B cell (primary cell): Measurements from ENCODE around the gene NLRC5. TPM values are rescaled to one million over a fixed set of nuclear protein-coding genes. Genes with fewer than 3 reads are reported as not detected.

ENCODE experiments used
- ATAC-seq: fragments of 200-7000 bp; cut with Tn5 transposase; one replicate; pipeline ENCODE4 v1.10.0; 2021; ENCODE audit warnings: low read depth, mild to moderate bottlenecking, moderate number of reproducible peaks, moderate library complexity
- CTCF ChIA-PET: fragments of 350-600 bp; sonication (Branson Sonifier 250); formaldehyde crosslinking; loops from one replicate; lab custom pipeline; 2021; ENCODE audit warnings: antibody characterized with exemption, inconsistent platforms; lab: Charles Lee
- POLR2A ChIA-PET: fragments of 350-600 bp; sonication (Branson Sonifier 250); formaldehyde crosslinking; loops from one replicate; lab custom pipeline; 2021; ENCODE audit warnings: antibody characterized with exemption; lab: Charles Lee
- DNase-seq: peaks from one replicate; pipeline ENCODE4 v3.0.0; 2013
- H2AFZ ChIP-seq: 2 replicates; pipeline ENCODE4 v1.6.1; 2012; ENCODE audit warnings: mild to moderate bottlenecking, low read depth, low read length; ENCODE audit not compliant: insufficient read depth, poor library complexity, severe bottlenecking
- H3K27ac ChIP-seq, 2 donors: 1 replicate in 1 of 2; 2 replicates in 1 of 2; pipeline ENCODE4 v1.5.1; 2012 to 2013; ENCODE audit warnings: low read length in 2 of 2, mild to moderate bottlenecking in 2 of 2, moderate library complexity in 1 of 2
- H3K27me3 ChIP-seq, 4 experiments: fragments of 200-600 bp in 1 of 4; sonication (generic) in 1 of 4; replicated peaks in 1 of 4; 1 replicate in 2 of 4; 2 replicates in 2 of 4; pipeline versions ENCODE4 v1.6.1 to v1.7.0; 2013 to 2016; ENCODE audit warnings: low read length in 3 of 4, mild to moderate bottlenecking in 2 of 4, mixed read lengths in 1 of 4, moderate library complexity in 1 of 4; ENCODE audit not compliant: insufficient read depth in 4 of 4, control insufficient read depth in 3 of 4; ENCODE audit errors: control extremely low read depth in 1 of 4
- H3K36me3 ChIP-seq, 2 experiments: replicated peaks in 1 of 2; 1 replicate in 1 of 2; 2 replicates in 1 of 2; pipeline versions ENCODE4 v1.6.1 to v1.7.1; 2013; ENCODE audit warnings: low read length in 1 of 2; ENCODE audit not compliant: insufficient read depth in 2 of 2, control insufficient read depth in 1 of 2; ENCODE audit errors: control extremely low read depth in 1 of 2, extremely low read depth in 1 of 2
- H3K4me1 ChIP-seq, 2 donors: fragments of 200-600 bp in 1 of 2; sonication (generic) in 1 of 2; 1 replicate in 1 of 2; 2 replicates in 1 of 2; pipeline versions ENCODE4 v1.5.1 to v1.6.1; 2013 to 2017; ENCODE audit warnings: low read length in 2 of 2; ENCODE audit not compliant: control insufficient read depth in 2 of 2, insufficient read depth in 2 of 2
- H3K4me2 ChIP-seq: replicated peaks from 2 replicates; pipeline ENCODE3; 2012; ENCODE audit warnings: mild to moderate bottlenecking, low read depth, low read length; ENCODE audit not compliant: poor library complexity, severe bottlenecking
- H3K4me3 ChIP-seq, 5 experiments: fragments of 200-600 bp in 1 of 5; sonication (generic) in 1 of 5; 1 replicate in 3 of 5; 2 replicates in 2 of 5; pipeline versions ENCODE4 v1.5.1 to v1.7.0; 2011 to 2016; ENCODE audit warnings: low read length in 4 of 5, mild to moderate bottlenecking in 4 of 5, low read depth in 2 of 5, control low read depth in 1 of 5, moderate library complexity in 1 of 5; ENCODE audit not compliant: insufficient read depth in 1 of 5; ENCODE audit errors: control extremely low read depth in 1 of 5, extremely low read depth in 1 of 5
- H3K79me2 ChIP-seq: fragments of 200-600 bp; sonication (generic); one replicate; pipeline ENCODE4 v1.6.0; 2016; ENCODE audit warnings: low read length; ENCODE audit not compliant: control insufficient read depth, insufficient read depth
- H3K9ac ChIP-seq: fragments of 200-600 bp; sonication (generic); 2 replicates; pipeline ENCODE4 v1.6.1; 2017; ENCODE audit warnings: mild to moderate bottlenecking, low read length, moderate library complexity
- H3K9me3 ChIP-seq, 3 donors: one replicate each; pipeline versions ENCODE4 v1.6.1 to v1.7.1; 2013; ENCODE audit warnings: low read length in 2 of 3; ENCODE audit not compliant: control insufficient read depth in 2 of 3, insufficient read depth in 1 of 3; ENCODE audit errors: control extremely low read depth in 1 of 3
- H4K20me1 ChIP-seq: 2 replicates; pipeline ENCODE4 v1.6.0; 2012; ENCODE audit warnings: mild to moderate bottlenecking, low read length; ENCODE audit not compliant: insufficient read depth, control insufficient read depth, poor library complexity, severe bottlenecking
- H3K27ac Mint-ChIP-seq: one replicate; pipeline ENCODE4 v1.8.0; 2021; ENCODE audit warnings: mixed read lengths
- H3K27me3 Mint-ChIP-seq: one replicate; pipeline ENCODE4 v1.8.0; 2021; ENCODE audit warnings: mixed read lengths
- H3K4me1 Mint-ChIP-seq: one replicate; pipeline ENCODE4 v1.8.0; 2021; ENCODE audit warnings: mixed read lengths
- H3K4me3 Mint-ChIP-seq: one replicate; pipeline ENCODE4 v1.8.0; 2021; ENCODE audit warnings: mixed read lengths
- H3K9me3 Mint-ChIP-seq: one replicate; pipeline ENCODE4 v1.8.0; 2022; ENCODE audit warnings: mixed read lengths; ENCODE audit not compliant: insufficient read depth
- EZH2 ChIP-seq: IDR thresholded peaks from 2 replicates; pipeline ENCODE4 v1.6.1; 2012; ENCODE audit warnings: borderline replicate concordance, low read depth, mild to moderate bottlenecking, moderate library complexity, low read length; ENCODE audit not compliant: insufficient read depth, poor library complexity, severe bottlenecking
- WGBS: methylation state at CpG from one replicate; pipeline ENCODE4 v1.1.5; 2013; ENCODE audit warnings: missing lambda C conversion rate; ENCODE audit not compliant: insufficient coverage; 5-methylcytosine and 5-hydroxymethylcytosine counted together
- intact Hi-C: fragments of 100-400 bp; cut with micrococcal nuclease; formaldehyde crosslinking; loops from one replicate; pipeline ENCODE4 v1.10.0; 2022
- polyA plus RNA-seq: library from polyadenylated mRNA; depleted of rRNA; stranded (reverse); fragments of >200 nt; gene quantifications from 2 replicates; pipeline ENCODE4 v1.2.3, GENCODE V29; 2012
- total RNA-seq, 2 donors: library from RNA; stranded (reverse); fragments of 120-200 nt in 1 of 2; gene quantifications; 1 replicate in 1 of 2; 2 replicates in 1 of 2; pipeline versions ENCODE4 v1.2.3 to v1.2.4, GENCODE V29; 2013 to 2022
- TF ChIP-seq, protein P1 (sequence below): fragments of 200-600 bp; IDR thresholded peaks from one replicate; pipeline ENCODE4 v1.8.0; 2022; ENCODE audit warnings: antibody characterized with exemption, mild to moderate bottlenecking

The NLRC5 gene
- total and polyA plus RNA-seq, 2 donors (not counting 1 experiment from before 2014, with no cell fraction given): 349 to 510 TPM

DNA sequence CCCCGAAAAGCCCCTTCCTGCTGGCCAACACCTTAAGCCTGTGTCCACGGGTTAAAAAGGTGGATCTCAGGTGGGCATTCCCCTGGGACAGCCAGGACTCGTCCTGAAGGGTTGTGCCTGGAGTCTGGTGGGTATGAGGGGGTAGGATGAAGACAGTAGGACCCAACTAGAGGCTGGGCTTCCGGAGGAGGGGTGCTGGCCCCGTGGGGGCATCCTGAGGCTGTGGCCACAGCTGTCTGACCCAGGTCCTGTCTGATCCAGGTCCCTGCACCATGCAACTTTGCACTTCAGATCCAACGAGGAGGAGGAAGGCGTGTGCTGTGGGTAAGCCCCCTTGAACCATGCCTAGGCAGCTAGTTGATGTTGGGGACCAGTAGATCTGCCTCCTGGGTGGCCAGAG is 65.4 kb downstream of the NLRC5 start:
- H3K27ac ChIP-seq: no peak overlapping the region
- H3K27me3 Mint-ChIP-seq: no peaks in the 10 kb centered on the region
- no peak overlapping the region for H3K4me2 ChIP-seq
- H3K9me3 ChIP-seq: no peaks in the 10 kb centered on the region
- intact Hi-C loops: no loop called here
- no peak overlapping the region for H3K4me3 ChIP-seq
- H3K36me3 ChIP-seq: peaks cover 1 to 84% of the 10 kb centered on the region in 2 experiments
- TF ChIP-seq EZH2: no peak
- H3K9ac ChIP-seq: no peak overlapping the region
- ChIA-PET POLR2A (no interaction called here), CTCF (interaction anchor here (1.0 to 2.2 kb wide), 3 partner anchors 9 to 29 kb away, joined by 4 to 7 read pairs (median 5); no protein-coding TSS in a partner anchor)
- H3K27me3 ChIP-seq: no peaks in the 10 kb centered on the region
- H3K27ac Mint-ChIP-seq: no peak overlapping the region
- H2AFZ ChIP-seq: no peak overlapping the region
- H4K20me1 ChIP-seq: no peaks in the 10 kb centered on the region
- no peak overlapping the region for H3K4me3 Mint-ChIP-seq
- H3K4me1 Mint-ChIP-seq: peaks cover 3% of the 10 kb centered on the region
- WGBS: 82% methylated on average over 7 of the region's 7 CpGs
- H3K79me2 ChIP-seq: no peaks in the 10 kb centered on the region
- DNase-seq: no peak
- H3K4me1 ChIP-seq: no peaks in the 10 kb centered on the region
- H3K9me3 Mint-ChIP-seq: no peaks in the 10 kb centered on the region
- ATAC-seq: no peak

DNA sequence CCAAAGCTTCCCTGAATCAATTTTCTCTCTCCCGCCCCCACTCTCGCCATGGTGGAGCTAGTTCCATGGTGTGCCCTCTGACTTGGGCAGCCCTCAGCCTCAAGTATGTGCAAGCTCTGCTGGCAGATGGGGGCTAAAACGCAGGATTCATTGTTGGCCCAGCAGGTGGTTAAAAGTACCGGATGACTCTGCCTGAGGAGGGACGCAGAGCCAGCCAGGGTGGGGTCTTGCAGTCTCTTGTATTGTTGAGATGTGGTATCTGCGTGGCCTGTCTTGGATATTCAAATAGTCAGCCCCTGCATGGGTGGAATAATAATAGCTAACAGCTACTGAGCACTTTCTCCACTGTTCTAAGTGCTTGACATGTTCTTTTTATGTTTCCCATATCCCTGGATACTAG is 66.3 kb downstream of the NLRC5 start:
- no peaks in the 10 kb centered on the region for H3K79me2 ChIP-seq
- H3K4me1 ChIP-seq: no peaks in the 10 kb centered on the region
- H3K4me3 Mint-ChIP-seq: no peak overlapping the region
- 97% methylated on average over 6 of the region's 6 CpGs for WGBS
- no peak overlapping the region for H3K27ac ChIP-seq
- H3K27ac Mint-ChIP-seq: no peak overlapping the region
- TF ChIP-seq, protein P1, sequence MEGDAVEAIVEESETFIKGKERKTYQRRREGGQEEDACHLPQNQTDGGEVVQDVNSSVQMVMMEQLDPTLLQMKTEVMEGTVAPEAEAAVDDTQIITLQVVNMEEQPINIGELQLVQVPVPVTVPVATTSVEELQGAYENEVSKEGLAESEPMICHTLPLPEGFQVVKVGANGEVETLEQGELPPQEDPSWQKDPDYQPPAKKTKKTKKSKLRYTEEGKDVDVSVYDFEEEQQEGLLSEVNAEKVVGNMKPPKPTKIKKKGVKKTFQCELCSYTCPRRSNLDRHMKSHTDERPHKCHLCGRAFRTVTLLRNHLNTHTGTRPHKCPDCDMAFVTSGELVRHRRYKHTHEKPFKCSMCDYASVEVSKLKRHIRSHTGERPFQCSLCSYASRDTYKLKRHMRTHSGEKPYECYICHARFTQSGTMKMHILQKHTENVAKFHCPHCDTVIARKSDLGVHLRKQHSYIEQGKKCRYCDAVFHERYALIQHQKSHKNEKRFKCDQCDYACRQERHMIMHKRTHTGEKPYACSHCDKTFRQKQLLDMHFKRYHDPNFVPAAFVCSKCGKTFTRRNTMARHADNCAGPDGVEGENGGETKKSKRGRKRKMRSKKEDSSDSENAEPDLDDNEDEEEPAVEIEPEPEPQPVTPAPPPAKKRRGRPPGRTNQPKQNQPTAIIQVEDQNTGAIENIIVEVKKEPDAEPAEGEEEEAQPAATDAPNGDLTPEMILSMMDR: no peak
- no peak for TF ChIP-seq EZH2
- ATAC-seq (no peak), DNase-seq (no peak)
- no peak overlapping the region for H3K9ac ChIP-seq
- H4K20me1 ChIP-seq: no peaks in the 10 kb centered on the region
- ChIA-PET CTCF (interaction anchor here (1.9 to 2.2 kb wide), 2 partner anchors 10 to 28 kb away, joined by 5 to 7 read pairs; no protein-coding TSS in a partner anchor), POLR2A (no interaction called here)
- H3K4me3 ChIP-seq: no peak overlapping the region
- no peak overlapping the region for H2AFZ ChIP-seq
- H3K9me3 Mint-ChIP-seq: no peaks in the 10 kb centered on the region
- peaks cover 3 to 83% of the 10 kb centered on the region in 2 experiments for H3K36me3 ChIP-seq
- no peaks in the 10 kb centered on the region for H3K27me3 Mint-ChIP-seq
- peaks cover 3% of the 10 kb centered on the region for H3K4me1 Mint-ChIP-seq
- no peaks in the 10 kb centered on the region for H3K27me3 ChIP-seq
- intact Hi-C loops: no loop called here
- H3K9me3 ChIP-seq: no peaks in the 10 kb centered on the region
- no peak overlapping the region for H3K4me2 ChIP-seq
